Gastroesophageal sphincter (tissue), 3 donors: ENCODE data around the gene IL15.

Source experiments
- EP300 ChIP-seq: sonication (generic); formaldehyde crosslinking; IDR thresholded peaks from one replicate; pipeline ENCODE4 v1.6.1; 2017; ENCODE audit warnings: antibody characterized with exemption, mild to moderate bottlenecking
- POLR2A ChIP-seq, 2 donors: fragments of 450-650 bp; IDR thresholded peaks; one replicate each; pipeline ENCODE4 v1.6.1; 2017; ENCODE audit warnings: antibody characterized with exemption in 2 of 2, mild to moderate bottlenecking in 2 of 2, moderate library complexity in 1 of 2
- POLR2AphosphoS5 ChIP-seq: sonication (generic); formaldehyde crosslinking; IDR thresholded peaks from one replicate; pipeline ENCODE4 v1.6.1; 2017; ENCODE audit warnings: antibody characterized with exemption
- TF ChIP-seq, protein P1 (sequence below), 4 experiments: fragments of 200-600 bp in 2 of 4; fragments of 450-650 bp in 2 of 4; sonication (generic) in 1 of 4; IDR thresholded peaks; one replicate each; pipeline ENCODE4 v1.5.1; 2017 to 2019; ENCODE audit warnings: antibody characterized with exemption in 4 of 4, mild to moderate bottlenecking in 2 of 4, moderate library complexity in 2 of 4

DNA sequence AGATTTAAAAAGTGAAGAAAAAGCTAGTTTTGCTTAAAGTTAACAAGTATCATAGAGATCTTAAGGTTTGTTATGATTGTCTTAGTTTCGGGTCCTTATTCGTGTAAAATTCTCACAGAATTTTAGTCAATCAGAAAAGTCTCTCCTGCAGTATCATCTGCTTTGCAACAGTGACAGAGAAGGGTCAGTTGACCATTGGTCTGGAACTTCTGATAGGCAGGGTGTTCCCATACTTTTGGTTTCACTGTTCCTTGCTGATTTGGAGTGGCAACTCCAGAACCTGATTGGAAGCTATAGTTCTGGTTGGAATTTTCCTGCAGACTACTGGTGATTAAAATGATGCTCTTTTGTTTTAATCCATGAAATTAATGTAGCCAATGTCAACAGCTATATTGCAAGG lies 1.8 kb downstream of the IL15 start:
- TF ChIP-seq, protein P1, sequence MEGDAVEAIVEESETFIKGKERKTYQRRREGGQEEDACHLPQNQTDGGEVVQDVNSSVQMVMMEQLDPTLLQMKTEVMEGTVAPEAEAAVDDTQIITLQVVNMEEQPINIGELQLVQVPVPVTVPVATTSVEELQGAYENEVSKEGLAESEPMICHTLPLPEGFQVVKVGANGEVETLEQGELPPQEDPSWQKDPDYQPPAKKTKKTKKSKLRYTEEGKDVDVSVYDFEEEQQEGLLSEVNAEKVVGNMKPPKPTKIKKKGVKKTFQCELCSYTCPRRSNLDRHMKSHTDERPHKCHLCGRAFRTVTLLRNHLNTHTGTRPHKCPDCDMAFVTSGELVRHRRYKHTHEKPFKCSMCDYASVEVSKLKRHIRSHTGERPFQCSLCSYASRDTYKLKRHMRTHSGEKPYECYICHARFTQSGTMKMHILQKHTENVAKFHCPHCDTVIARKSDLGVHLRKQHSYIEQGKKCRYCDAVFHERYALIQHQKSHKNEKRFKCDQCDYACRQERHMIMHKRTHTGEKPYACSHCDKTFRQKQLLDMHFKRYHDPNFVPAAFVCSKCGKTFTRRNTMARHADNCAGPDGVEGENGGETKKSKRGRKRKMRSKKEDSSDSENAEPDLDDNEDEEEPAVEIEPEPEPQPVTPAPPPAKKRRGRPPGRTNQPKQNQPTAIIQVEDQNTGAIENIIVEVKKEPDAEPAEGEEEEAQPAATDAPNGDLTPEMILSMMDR (IDR thresholded peaks at IDR 0.05), result no peak
- no peak for TF ChIP-seq POLR2AphosphoS5
- no peak for TF ChIP-seq EP300
- no peak for TF ChIP-seq POLR2A (IDR thresholded peaks at IDR 0.05)
